Ascending aorta (tissue), 2 donors: ENCODE results near the gene NFIA. TPM values are rescaled to one million over a fixed set of nuclear protein-coding genes. Genes with fewer than 3 reads are reported as not detected.

ENCODE experiments used
- DNase-seq, 2 donors: peaks; one replicate each; pipeline ENCODE4 v3.0.0-alpha.2; 2019; ENCODE audit warnings: low spot score in 2 of 2
- H3K27ac ChIP-seq, 2 donors: fragments of 200-600 bp; sonication (generic); one replicate each; pipeline ENCODE4 v1.5.1; 2016 to 2017; ENCODE audit warnings: mild to moderate bottlenecking in 1 of 2
- H3K27me3 ChIP-seq: fragments of 200-600 bp; sonication (generic); one replicate; pipeline ENCODE4 v1.5.1; 2017
- H3K36me3 ChIP-seq, 2 donors: fragments of 200-600 bp; sonication (generic); one replicate each; pipeline ENCODE4 v1.5.1; 2016
- H3K4me1 ChIP-seq, 2 donors: fragments of 200-600 bp; sonication (generic); one replicate each; pipeline ENCODE4 v1.5.1; 2016 to 2017; ENCODE audit warnings: mild to moderate bottlenecking in 1 of 2
- H3K4me3 ChIP-seq, 2 donors: fragments of 200-600 bp; sonication (generic); one replicate each; pipeline ENCODE4 v1.5.1; 2016 to 2017; ENCODE audit warnings: mild to moderate bottlenecking in 1 of 2
- H3K9me3 ChIP-seq, 2 donors: fragments of 200-600 bp; sonication (generic); one replicate each; pipeline ENCODE4 v1.5.1; 2016
- intact Hi-C: fragments of 100-400 bp; cut with DNase I; formaldehyde crosslinking; loops from one replicate; pipeline ENCODE4 v1.15.1; 2023
- total RNA-seq: library from RNA; depleted of rRNA; stranded (reverse); fragments of >200 nt; gene quantifications from one replicate; pipeline ENCODE4 v1.1.0, GENCODE V29; 2016
- TF ChIP-seq, protein P1 (sequence below), 3 experiments: fragments of 200-600 bp in 2 of 3; fragments of 450-650 bp in 1 of 3; sonication (generic) in 2 of 3; IDR thresholded peaks; one replicate each; pipeline ENCODE4 v1.5.1; 2016 to 2019; ENCODE audit warnings: antibody characterized with exemption in 3 of 3, mild to moderate bottlenecking in 1 of 3, moderate library complexity in 1 of 3

Gene NFIA
- total RNA-seq, 1 donor from 2014 or later, result 52.0 TPM

DNA sequence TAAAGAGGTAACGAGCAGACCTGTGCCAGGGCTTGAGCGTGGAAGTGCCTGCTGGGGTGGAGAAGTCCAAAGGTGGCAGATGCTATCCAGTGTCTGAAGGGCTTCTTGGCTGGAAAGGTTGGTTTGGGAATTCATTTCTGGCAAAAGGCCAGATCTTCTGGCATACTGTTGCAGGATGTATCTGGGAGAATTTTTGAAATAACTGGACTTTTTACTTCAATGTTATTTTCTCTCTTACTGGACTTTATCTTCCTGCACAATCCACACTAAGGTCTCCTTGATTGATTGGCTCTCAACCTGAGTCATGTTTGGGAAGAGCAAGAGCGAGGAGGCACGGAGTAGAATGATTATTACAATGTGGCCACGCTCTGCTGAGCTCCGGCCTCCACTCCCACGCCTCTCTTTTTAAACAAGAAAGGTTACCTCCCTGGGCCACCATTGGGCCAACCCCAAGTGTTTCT is 364.2 kb downstream of the NFIA start:
- intact Hi-C loops, result loop anchor here (1.0 to 5.0 kb wide), 2 partner anchors 14 to 406 kb away; no protein-coding TSS in a partner anchor
- H3K36me3 ChIP-seq, result no peaks in the 10 kb centered on the region
- H3K9me3 ChIP-seq, result no peaks in the 10 kb centered on the region
- no peak for DNase-seq
- no peaks in the 10 kb centered on the region for H3K27me3 ChIP-seq
- no peak overlapping the region for H3K4me3 ChIP-seq
- H3K27ac ChIP-seq, result peak overlapping the region; percentile 83 to 92
- peaks cover 22 to 47% of the 10 kb centered on the region in 2 donors for H3K4me1 ChIP-seq
- TF ChIP-seq, protein P1, sequence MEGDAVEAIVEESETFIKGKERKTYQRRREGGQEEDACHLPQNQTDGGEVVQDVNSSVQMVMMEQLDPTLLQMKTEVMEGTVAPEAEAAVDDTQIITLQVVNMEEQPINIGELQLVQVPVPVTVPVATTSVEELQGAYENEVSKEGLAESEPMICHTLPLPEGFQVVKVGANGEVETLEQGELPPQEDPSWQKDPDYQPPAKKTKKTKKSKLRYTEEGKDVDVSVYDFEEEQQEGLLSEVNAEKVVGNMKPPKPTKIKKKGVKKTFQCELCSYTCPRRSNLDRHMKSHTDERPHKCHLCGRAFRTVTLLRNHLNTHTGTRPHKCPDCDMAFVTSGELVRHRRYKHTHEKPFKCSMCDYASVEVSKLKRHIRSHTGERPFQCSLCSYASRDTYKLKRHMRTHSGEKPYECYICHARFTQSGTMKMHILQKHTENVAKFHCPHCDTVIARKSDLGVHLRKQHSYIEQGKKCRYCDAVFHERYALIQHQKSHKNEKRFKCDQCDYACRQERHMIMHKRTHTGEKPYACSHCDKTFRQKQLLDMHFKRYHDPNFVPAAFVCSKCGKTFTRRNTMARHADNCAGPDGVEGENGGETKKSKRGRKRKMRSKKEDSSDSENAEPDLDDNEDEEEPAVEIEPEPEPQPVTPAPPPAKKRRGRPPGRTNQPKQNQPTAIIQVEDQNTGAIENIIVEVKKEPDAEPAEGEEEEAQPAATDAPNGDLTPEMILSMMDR (IDR thresholded peaks at IDR 0.05), result no peak

DNA sequence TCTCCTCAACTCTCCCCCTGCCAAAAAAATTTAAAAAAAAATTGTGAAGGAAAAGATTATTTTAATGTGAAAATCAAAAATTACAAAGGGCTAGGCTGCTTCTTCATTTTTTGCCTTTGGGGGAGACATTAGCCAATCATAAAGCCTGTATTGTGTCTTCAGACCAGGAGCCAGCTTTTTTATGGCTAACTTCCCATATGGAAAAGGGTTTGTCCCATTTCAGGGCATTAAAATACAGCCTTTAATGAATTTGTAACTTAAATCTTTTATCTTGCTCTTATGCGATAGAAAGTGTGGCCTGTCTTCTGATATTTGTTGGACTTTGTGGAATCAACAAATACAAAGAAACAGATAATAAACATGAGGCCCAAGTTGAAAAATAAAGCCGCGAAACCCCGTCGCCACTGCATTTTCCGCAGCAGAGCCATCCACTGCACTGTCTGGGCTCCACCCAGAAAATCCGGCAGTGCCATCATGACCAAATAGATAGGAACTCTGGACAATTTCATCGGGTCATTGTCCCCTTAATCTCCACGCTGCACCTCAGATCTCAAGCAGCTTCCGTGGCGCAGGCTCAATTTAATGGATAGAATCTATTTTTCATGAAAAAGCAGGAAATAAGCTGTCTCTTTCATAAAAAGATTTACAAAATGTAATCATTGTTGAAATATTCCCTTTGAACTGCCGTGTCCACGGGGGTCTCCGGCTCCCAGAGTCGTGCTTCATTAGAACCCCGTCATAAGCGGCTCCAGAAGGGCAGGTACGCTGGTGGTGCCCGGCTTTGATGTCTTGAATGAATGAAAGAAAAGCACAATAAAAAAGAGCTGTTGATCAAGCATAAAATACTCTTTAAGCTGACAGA is 365.0 kb downstream of the NFIA start:
- H3K27me3 ChIP-seq, result no peaks in the 10 kb centered on the region
- peak overlapping the region; percentile 83 to 92 for H3K27ac ChIP-seq
- TF ChIP-seq, protein P1 (IDR thresholded peaks at IDR 0.05), result no peak
- H3K36me3 ChIP-seq, result no peaks in the 10 kb centered on the region
- no peak overlapping the region for H3K4me3 ChIP-seq
- no peak for DNase-seq
- H3K9me3 ChIP-seq, result no peaks in the 10 kb centered on the region
- intact Hi-C loops, result loop anchor here (5.0 kb wide), 1 partner anchor 405 kb away; no protein-coding TSS in a partner anchor
- peaks cover 22 to 54% of the 10 kb centered on the region in 2 donors for H3K4me1 ChIP-seq

DNA sequence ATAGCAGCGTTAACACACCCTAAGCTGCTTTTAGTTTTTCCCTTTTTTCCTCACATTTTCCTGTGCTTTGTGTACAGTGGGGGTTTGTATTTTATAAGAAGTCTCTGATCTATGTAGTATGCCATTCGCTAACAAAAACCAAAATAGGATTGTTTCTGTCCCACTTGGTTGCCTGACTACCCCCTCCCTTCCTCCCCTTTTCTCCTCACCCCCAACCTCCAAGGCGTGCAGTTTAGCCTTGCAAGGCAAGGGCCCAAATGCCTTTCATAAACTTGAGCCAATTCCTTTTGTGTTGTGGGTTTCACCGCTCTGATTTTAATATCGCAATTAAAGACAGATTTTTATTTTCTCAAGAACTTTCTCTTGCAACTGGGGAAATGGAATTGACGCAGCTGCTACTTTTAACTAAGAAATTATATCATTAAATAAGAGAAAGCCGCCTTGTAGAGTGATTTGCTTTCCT is 365.6 kb downstream of the NFIA start:
- peak overlapping the region; percentile 83 to 92 for H3K27ac ChIP-seq
- H3K4me1 ChIP-seq, result peaks cover 25 to 60% of the 10 kb centered on the region in 2 donors
- H3K4me3 ChIP-seq, result no peak overlapping the region
- intact Hi-C loops, result loop anchor here (2.0 to 5.0 kb wide), 2 partner anchors 359 to 404 kb away; no protein-coding TSS in a partner anchor
- TF ChIP-seq, protein P1 (IDR thresholded peaks at IDR 0.05), result no peak
- no peaks in the 10 kb centered on the region for H3K27me3 ChIP-seq
- H3K9me3 ChIP-seq, result no peaks in the 10 kb centered on the region
- no peak for DNase-seq
- H3K36me3 ChIP-seq, result no peaks in the 10 kb centered on the region

DNA sequence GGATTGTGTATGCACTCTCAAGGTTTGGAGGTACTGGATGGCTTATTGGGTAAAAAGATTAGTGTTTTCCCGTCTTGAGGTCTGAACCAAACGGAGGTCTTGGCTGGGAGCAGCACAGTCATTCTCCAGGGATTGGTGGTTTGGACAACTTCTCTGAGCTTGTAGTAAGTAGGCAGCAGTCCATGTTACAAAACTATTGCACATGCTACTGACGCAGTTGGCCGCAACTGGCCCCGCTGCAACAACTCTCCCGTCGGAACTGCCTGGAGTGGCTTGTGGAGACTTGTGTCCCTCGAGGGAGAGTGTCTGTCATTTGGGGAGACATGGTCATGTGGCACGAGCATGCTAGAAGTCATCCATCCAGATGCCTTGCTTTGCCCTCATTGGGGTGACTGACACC is 366.6 kb downstream of the NFIA start:
- Histone ChIP-seq H3K4me3 (no peak overlapping the region), H3K9me3 (no peaks in the 10 kb centered on the region), H3K4me1 (peaks cover 25 to 57% of the 10 kb centered on the region in 2 donors), H3K36me3 (no peaks in the 10 kb centered on the region), H3K27me3 (no peaks in the 10 kb centered on the region), H3K27ac (peak overlapping the region; percentile 83 to 92)
- TF ChIP-seq, protein P1 (IDR thresholded peaks at IDR 0.05), result no peak
- intact Hi-C loops, result loop anchor here (2.0 to 5.0 kb wide), 2 partner anchors 360 to 403 kb away; no protein-coding TSS in a partner anchor
- peak; percentile 79 to 96 for DNase-seq

DNA sequence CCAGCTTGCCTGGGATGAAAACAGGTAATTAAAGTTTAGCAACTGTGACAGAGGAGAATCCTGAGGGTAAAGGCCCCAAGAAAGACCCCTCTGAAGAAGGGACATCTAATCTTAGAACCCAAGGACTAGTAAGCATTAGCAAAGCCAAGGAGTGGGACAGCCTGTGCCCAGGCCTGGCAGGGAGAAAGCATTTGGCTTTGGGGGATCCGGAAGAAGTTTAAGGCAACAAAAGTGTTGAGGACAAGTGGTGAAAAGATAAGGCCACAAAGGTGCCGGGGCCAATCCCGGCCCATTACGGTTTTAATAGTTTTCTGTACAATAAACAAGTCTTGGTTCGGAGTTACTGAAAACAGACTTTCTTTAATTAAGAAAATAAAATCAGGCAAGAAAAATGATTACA is 367.0 kb downstream of the NFIA start:
- Histone ChIP-seq H3K27ac (peak overlapping the region; percentile 83 to 92), H3K4me3 (no peak overlapping the region), H3K27me3 (no peaks in the 10 kb centered on the region), H3K36me3 (no peaks in the 10 kb centered on the region), H3K4me1 (peaks cover 20 to 57% of the 10 kb centered on the region in 2 donors), H3K9me3 (no peaks in the 10 kb centered on the region)
- intact Hi-C loops, result loop anchor here (2.0 to 5.0 kb wide), 2 partner anchors 361 to 403 kb away; no protein-coding TSS in a partner anchor
- DNase-seq, result no peak
- TF ChIP-seq, protein P1 (IDR thresholded peaks at IDR 0.05), result no peak
